DMS153 treated with DMSO at 0.1 percent for 48 hours (cell line): ENCODE measurements around the gene KCNE2.

Experiments
- DNase-seq: peaks from one replicate; lab custom pipeline; 2025; ENCODE audit not compliant: unreplicated experiment; lab: John Stamatoyannopoulos, UW

KCNE2 gene

GRCh38 chr21:34363733-34364132 lies at the start of gene KCNE2:
KCNE2 (plus strand) TSS chr21:34364006; CDS start chr21:34370479, 6,473 bp downstream.
- DNase-seq: no peak

DNA sequence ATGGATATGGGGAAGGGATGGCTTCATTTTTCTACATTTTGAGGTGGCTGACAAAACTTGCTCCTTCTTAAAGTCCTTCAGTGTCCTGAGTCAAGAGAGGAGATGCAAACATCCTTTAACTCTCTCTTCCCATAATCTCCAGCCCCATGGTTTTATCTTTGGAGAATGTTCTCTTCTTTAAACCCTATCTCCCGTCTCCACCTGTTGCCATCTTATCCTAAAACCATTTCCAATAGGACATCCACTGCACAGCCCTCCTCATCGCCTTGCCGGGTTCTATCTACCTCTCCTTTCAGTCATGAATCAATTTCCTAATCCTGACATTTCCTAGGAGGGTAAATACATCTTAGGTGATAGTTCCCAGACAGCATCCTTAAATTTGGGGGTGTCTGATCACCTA lies 44.2 kb upstream of the KCNE2 start:
- DNase-seq: no peak

GRCh38 chr21:34320011-34320410 lies 43.8 kb upstream of the KCNE2 start:
- DNase-seq: no peak

DNA sequence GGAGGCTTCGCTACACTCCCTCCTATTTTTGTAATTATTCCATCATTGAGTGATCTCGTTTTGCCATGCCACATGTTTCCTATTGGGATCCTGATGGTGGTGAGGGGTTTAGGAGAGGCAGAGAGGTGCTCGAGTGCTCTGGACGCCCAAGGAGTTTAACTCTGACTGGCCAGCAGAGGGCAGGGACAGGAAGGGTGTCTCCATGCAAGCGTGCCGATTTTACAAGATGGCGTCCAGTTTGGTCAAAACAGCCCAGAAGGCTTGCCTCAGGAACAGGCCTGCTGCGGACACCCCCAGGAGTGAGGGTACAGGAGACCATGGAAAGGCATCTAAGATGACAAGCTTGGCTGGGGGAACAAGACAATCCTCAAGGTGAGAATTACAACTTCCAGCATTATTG lies 33.8 kb upstream of the KCNE2 start:
- DNase-seq: no peak

DNA sequence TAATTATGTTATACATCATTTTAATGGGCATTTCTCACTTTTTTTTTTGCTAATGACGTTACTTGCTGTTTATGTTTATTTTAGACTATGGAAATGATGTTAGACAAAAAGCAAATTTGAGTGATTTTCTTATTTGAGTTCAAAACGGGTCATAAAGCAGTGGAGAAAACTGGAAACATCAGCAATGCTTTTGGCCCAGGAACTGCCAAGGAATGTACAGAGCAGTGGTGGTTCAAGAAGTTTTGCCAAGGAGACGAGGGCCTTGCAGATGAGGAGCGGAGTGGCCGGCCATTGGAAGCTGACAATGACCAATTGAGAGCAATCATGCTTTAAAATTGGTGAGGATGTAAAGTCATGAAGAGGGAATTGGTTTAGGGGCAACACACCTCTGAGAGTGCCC lies 32.1 kb upstream of the KCNE2 start:
- no peak for DNase-seq

- no peak for DNase-seq
Observed at GRCh38 chr21:34332347-34332746, 31.5 kb upstream of the KCNE2 start.

GRCh38 chr21:34333121-34333739 lies 30.6 kb upstream of the KCNE2 start:
- DNase-seq: no peak

DNA sequence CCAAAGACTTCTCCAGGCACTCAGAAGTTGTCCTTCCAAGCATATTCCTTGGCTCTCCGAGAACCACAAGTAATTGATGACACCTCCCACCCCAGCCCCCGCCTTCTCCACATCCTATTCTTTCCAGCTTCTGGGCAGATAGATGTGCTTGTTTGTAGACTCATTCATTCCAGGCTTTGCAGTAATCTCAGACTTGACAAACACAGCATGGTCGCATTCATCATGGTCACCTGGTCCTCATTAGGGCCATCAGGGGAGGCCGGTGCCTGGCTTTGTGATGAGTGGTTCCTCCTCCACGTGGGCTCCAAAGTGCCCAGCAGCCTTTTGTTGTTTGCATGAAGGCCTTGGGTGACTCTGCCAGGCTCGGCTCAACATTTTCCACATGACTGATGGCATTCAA lies 28.5 kb upstream of the KCNE2 start:
- no peak for DNase-seq

DNA sequence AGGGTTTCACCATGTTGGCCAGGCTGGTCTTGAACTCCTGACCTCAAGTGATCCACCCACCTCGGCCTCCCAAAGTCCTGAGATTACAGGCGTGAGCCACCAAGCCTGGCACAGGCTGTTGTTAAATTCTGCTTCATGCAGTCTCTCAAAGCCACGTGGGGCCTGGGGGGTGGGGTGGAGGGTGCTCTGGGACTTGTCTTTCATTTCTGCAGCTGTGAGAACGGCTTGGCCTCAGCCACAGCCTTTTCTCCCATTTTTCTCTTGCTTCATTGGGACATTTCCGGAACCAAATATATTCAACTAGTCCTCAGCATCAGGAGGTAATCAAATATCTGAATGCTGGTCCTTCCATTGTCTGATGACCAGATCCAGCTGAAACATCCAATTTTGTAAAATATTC lies 27.6 kb upstream of the KCNE2 start:
- DNase-seq: no peak

DNA sequence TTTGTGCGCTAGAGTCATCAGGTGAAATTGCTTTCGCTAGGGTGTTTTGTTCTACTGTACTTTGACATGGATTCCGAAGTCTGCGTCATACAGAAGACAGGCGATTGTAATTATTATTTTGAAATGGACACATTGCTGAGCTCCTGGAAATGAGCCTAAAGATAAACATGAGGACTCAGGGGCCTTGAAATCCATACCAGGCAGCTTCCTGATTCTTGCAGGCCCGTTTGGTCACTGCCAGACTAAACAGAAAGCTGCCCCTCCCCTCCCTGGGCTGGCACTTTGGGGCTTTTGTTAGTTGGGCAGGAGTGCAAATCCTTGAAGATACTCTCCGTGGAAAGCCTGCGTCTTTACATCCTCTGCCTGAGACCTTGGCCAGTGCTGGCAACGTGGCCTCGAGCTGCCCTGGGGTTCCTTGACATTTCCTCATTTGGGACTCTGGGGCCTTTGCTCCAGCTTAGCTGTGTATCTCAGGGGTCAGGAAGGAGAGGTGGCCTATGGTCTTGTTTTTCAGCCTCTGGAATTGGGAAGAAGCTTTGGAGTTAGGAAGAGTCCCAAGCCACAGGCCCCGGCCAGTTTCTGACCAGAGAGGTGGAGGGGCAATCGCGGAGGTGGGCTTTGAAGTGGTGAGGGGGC lies 26.9 kb upstream of the KCNE2 start:
- no peak for DNase-seq

GRCh38 chr21:34337741-34338140 lies 26.1 kb upstream of the KCNE2 start:
- DNase-seq: no peak

- DNase-seq: no peak
Observed at GRCh38 chr21:34338226-34338625, 25.6 kb upstream of the KCNE2 start.

GRCh38 chr21:34340061-34340460 lies 23.7 kb upstream of the KCNE2 start:
- no peak for DNase-seq

GRCh38 chr21:34342476-34342875 lies 21.3 kb upstream of the KCNE2 start:
- no peak for DNase-seq

- DNase-seq: no peak
Observed at GRCh38 chr21:34343347-34343746, 20.5 kb upstream of the KCNE2 start.

GRCh38 chr21:34343838-34344381 lies 19.9 kb upstream of the KCNE2 start:
- no peak for DNase-seq

DNA sequence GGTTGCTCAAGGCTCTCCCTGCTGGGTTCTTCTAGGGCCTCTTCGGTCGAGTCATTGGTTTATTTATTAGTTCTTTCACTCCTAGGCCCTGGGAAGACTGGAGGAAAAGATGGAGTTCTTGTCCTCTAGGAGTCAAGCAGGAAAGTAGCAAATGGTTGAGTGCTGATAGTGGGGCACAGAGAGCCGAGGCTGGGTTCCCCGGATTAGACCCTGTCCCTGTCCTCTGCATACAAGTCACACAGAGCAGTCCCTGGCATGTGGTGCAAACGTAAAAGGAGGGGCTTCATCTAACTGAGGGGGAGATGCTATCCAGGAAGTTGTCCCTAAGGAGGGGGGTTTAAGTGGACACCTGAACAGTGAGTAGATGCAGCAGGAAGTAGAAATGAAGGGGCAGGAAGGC lies 19.2 kb upstream of the KCNE2 start:
- DNase-seq: no peak

DNA sequence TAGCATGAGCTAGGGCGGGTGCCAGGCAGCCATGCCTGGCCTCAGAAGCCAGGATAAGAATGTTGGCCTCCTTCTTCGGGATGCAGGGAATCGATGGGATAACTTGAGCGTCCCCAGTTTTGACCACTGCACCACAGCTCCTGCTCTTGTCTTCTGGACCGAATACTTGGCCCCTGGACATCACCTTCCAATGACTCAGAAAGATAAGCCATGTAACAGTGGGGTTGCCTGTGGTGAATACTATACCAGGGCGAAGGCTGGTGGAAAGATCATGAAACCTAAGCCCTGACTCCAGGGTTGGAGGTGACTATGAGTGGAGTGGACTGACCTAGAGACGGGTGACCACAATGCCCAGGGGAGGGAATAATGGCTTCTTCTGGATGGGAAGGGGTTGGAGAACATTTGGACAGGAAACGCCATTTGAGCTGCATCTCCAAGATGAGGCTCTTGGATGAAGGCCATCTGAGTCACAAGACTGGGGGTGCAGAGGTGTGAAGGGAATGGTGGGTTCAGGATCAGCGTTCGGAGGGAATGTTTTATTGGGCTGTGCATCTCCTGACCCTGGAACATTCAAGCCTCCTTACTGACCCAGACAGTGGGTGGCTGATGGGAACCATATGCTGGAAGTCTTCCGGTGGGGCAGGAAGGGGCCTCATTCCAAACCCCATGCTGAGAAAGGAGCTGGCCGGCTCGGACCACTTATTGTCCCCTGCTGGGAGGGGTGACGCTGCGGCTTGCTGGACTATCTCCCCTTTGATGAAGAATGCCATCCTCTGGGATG lies 18.5 kb upstream of the KCNE2 start:
- DNase-seq: no peak

DNA sequence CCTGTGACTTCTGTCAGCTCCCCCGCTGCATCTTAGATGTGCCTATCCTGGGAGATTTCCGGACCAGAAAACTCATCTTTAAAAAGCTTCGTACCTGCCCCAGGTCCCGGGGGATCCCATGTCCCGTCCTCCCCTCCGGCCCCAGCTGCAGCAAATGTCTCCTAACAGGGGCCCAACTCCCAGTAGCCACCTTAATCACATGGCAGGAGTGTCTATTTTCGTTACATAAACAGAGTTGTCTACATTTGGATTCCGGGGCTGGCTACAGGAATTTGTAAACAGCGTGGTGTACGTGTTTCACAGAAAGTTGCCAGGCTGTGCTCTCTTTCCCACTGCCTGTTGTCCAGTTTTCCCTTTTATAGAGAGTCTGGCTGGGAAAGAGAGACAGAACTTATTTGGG lies 17.9 kb upstream of the KCNE2 start:
- DNase-seq: no peak

DNA sequence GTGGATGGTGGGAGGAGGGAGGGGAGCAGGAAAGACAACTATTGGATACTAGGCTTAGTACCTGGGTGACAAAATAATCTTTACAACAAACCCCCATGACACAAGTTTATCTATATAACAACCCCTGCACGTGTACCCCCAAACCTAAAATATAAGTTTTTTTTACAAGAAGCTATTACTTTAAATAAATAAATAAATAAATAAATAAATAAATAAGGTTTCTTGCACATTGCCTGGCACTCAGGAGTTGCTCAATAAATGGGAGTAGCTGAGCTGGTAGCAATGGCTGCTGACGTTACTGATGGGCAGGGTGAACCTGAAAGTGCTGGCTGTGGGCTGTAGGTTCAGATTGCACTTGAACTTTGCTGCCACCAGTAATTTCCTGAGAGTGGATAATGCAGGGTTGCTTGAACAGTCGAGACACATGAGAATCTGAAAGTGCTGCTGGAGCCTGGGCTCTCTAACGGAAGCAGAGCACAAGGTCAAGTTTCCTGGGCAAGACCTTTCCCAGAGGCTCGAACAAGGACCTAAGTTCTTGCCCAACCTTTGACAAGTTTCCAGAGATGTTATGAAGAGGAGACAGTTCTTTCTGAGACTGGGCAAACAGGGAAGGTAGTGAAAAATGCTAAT lies 14.8 kb upstream of the KCNE2 start:
- DNase-seq: no peak

GRCh38 chr21:34351786-34352241 lies 12.0 kb upstream of the KCNE2 start:
- DNase-seq: no peak
